Tibial nerve (tissue), 4 donors: Measurements from ENCODE around the gene ITGA3.

ENCODE experiments used
- CTCF ChIP-seq, 5 experiments: fragments of 200-600 bp in 3 of 5; fragments of 450-650 bp in 2 of 5; sonication (generic) in 3 of 5; IDR thresholded peaks; one replicate each; pipeline ENCODE4 v1.5.1; 2016 to 2019; ENCODE audit warnings: antibody characterized with exemption in 5 of 5, mild to moderate bottlenecking in 3 of 5, moderate library complexity in 2 of 5
- EP300 ChIP-seq, 2 donors: sonication (generic); formaldehyde crosslinking; IDR thresholded peaks; one replicate each; pipeline ENCODE4 v1.6.1; 2017; ENCODE audit warnings: antibody characterized with exemption in 2 of 2, mild to moderate bottlenecking in 1 of 2
- POLR2A ChIP-seq, 2 donors: fragments of 450-650 bp; IDR thresholded peaks; one replicate each; pipeline ENCODE4 v1.6.1; 2017; ENCODE audit warnings: antibody characterized with exemption in 2 of 2, mild to moderate bottlenecking in 2 of 2, moderate library complexity in 2 of 2

- TF ChIP-seq CTCF (IDR thresholded peaks at IDR 0.05) (no peak), POLR2A (IDR thresholded peaks at IDR 0.05) (no peak), EP300 (IDR thresholded peaks at IDR 0.05) (no peak)
Observed at GRCh38 chr17:50014471-50015088, 41.3 kb upstream of the ITGA3 start.
